HG03457 (cell line): ENCODE measurements around the gene RMND5B.
"Not testable (repeated sequence)": the region's sequence is repeated elsewhere in the genome, so short reads cannot be mapped to it uniquely, and the experiment has no call there.

Source experiments
- ATAC-seq: cut with Tn5 transposase; IDR thresholded peaks from one replicate; pipeline ENCODE4 v1.9.1; 2021; ENCODE audit warnings: moderate number of reproducible peaks; ENCODE audit not compliant: unreplicated experiment

RMND5B gene

GRCh38 chr5:178127300-178128009 lies 3.4 kb upstream of the RMND5B start:
- ATAC-seq, result not testable (repeated sequence)

GRCh38 chr5:178129296-178129695 lies 1.5 kb upstream of the RMND5B start:
- ATAC-seq, result no peak

GRCh38 chr5:178130234-178130575 lies 609 bp upstream of the RMND5B start:
- ATAC-seq, result not testable (repeated sequence)

- ATAC-seq, result no peak
Measured at GRCh38 chr5:178131446-178131996, 707 bp downstream of the RMND5B start.

- no peak for ATAC-seq
Measured at GRCh38 chr5:178136990-178137389, 6.2 kb downstream of the RMND5B start.

- no peak for ATAC-seq
Measured at GRCh38 chr5:178137991-178138390, 7.2 kb downstream of the RMND5B start.

- ATAC-seq, result no peak
Measured at GRCh38 chr5:178141550-178141949, 10.7 kb downstream of the RMND5B start.

- ATAC-seq, result no peak
Measured at GRCh38 chr5:178142642-178143041, 11.8 kb downstream of the RMND5B start.

- no peak for ATAC-seq
Measured at GRCh38 chr5:178143246-178143645, 12.4 kb downstream of the RMND5B start.

GRCh38 chr5:178143901-178144300 lies 13.1 kb downstream of the RMND5B start:
- no peak for ATAC-seq

- peak; percentile 53 for ATAC-seq
Measured at GRCh38 chr5:178145965-178146820, 15.4 kb downstream of the RMND5B start.

GRCh38 chr5:178147406-178147805 lies 16.6 kb downstream of the RMND5B start:
- no peak for ATAC-seq

GRCh38 chr5:178149199-178149932 lies 18.6 kb downstream of the RMND5B start:
- ATAC-seq, result no peak

- no peak for ATAC-seq
Measured at GRCh38 chr5:178150977-178151734, 20.3 kb downstream of the RMND5B start.

- no peak for ATAC-seq
Measured at GRCh38 chr5:178152491-178153444, 22.0 kb downstream of the RMND5B start.

GRCh38 chr5:178153530-178154340 lies 22.9 kb downstream of the RMND5B start, which contains the start of gene NHP2:
NHP2 (minus strand) TSS chr5:178153885; CDS start chr5:178153817, 68 bp downstream.
- peak; percentile 94 for ATAC-seq

GRCh38 chr5:178155065-178155464 lies 24.3 kb downstream of the RMND5B start:
- ATAC-seq, result no peak

- no peak for ATAC-seq
Measured at GRCh38 chr5:178160176-178160575, 29.4 kb downstream of the RMND5B start.
